ENCODE measurements around the gene SERPINB13.

Gene SERPINB13

GRCh38 chr18:63586966-63587365 lies at the start of gene SERPINB13:
Gene SERPINB13 (plus strand): TSS chr18:63587343. CDS start chr18:63588668, 1,325 bp downstream.
- DNase-seq (ENCODE audit: low read depth, low spot score), result no peak
- H3K4me1 ChIP-seq (ENCODE audit: insufficient read depth, insufficient read length), result no peaks in the 10 kb centered on the region
- H3K4me3 ChIP-seq (ENCODE audit: insufficient read length, low read depth), result no peak within 1 kb of the TSS
- no peaks in the 10 kb centered on the region for H3K9me3 ChIP-seq (ENCODE audit: insufficient read depth, low read length)
- TF ChIP-seq ZNF274 (IDR thresholded peaks at IDR 0.05; ENCODE audit: low read depth, low read length) (no peak), YY1 (IDR thresholded peaks at IDR 0.05; ENCODE audit: insufficient read depth, insufficient read length) (no peak), SUZ12 (IDR thresholded peaks at IDR 0.05; ENCODE audit: extremely low read depth, insufficient read depth, insufficient read length) (no peak)
- no peaks in the 10 kb centered on the region for H3K36me3 ChIP-seq (ENCODE audit: insufficient read depth, insufficient read length, low read length)
- H3K9ac ChIP-seq (ENCODE audit: insufficient read length, low read depth), result no peak within 1 kb of the TSS
- H3K27me3 ChIP-seq (ENCODE audit: insufficient read depth, insufficient read length), result no peaks in the 10 kb centered on the region

- Histone ChIP-seq H3K9me3 (ENCODE audit: insufficient read depth, low read length) (no peaks in the 10 kb centered on the region), H3K4me3 (ENCODE audit: insufficient read length, low read depth) (no peak overlapping the region), H3K9ac (ENCODE audit: insufficient read length, low read depth) (no peak overlapping the region), H3K4me1 (ENCODE audit: insufficient read depth, insufficient read length) (no peaks in the 10 kb centered on the region), H3K27me3 (ENCODE audit: insufficient read depth, insufficient read length) (no peaks in the 10 kb centered on the region), H3K36me3 (ENCODE audit: insufficient read depth, insufficient read length, low read length) (no peaks in the 10 kb centered on the region)
- no peak for DNase-seq (ENCODE audit: low read depth, low spot score)
- TF ChIP-seq SUZ12 (IDR thresholded peaks at IDR 0.05; ENCODE audit: extremely low read depth, insufficient read depth, insufficient read length), result no peak
- TF ChIP-seq ZNF274 (IDR thresholded peaks at IDR 0.05; ENCODE audit: low read depth, low read length), result no peak
- TF ChIP-seq YY1 (IDR thresholded peaks at IDR 0.05; ENCODE audit: insufficient read depth, insufficient read length), result no peak
Observed at GRCh38 chr18:63539904-63540510, 47.1 kb upstream of the SERPINB13 start.

- no peaks in the 10 kb centered on the region for H3K36me3 ChIP-seq (ENCODE audit: insufficient read depth, insufficient read length, low read length)
- no peaks in the 10 kb centered on the region for H3K27me3 ChIP-seq (ENCODE audit: insufficient read depth, insufficient read length)
- no peak for DNase-seq (ENCODE audit: low read depth, low spot score)
- no peak within 1 kb of the TSS for H3K9ac ChIP-seq (ENCODE audit: insufficient read length, low read depth)
- no peak for TF ChIP-seq YY1 (IDR thresholded peaks at IDR 0.05; ENCODE audit: insufficient read depth, insufficient read length)
- no peak for TF ChIP-seq SUZ12 (IDR thresholded peaks at IDR 0.05; ENCODE audit: extremely low read depth, insufficient read depth, insufficient read length)
- no peak for TF ChIP-seq ZNF274 (IDR thresholded peaks at IDR 0.05; ENCODE audit: low read depth, low read length)
- H3K9me3 ChIP-seq (ENCODE audit: insufficient read depth, low read length), result no peaks in the 10 kb centered on the region
- no peaks in the 10 kb centered on the region for H3K4me1 ChIP-seq (ENCODE audit: insufficient read depth, insufficient read length)
- no peak within 1 kb of the TSS for H3K4me3 ChIP-seq (ENCODE audit: insufficient read length, low read depth)
Observed at GRCh38 chr18:63542069-63542468, 45.1 kb upstream of the SERPINB13 start, which contains the start of gene SERPINB12. Gene SERPINB12 (plus strand): TSS chr18:63542369. CDS start chr18:63556160, 13,791 bp downstream.

- Histone ChIP-seq H3K27me3 (ENCODE audit: insufficient read depth, insufficient read length) (no peaks in the 10 kb centered on the region), H3K4me1 (ENCODE audit: insufficient read depth, insufficient read length) (no peaks in the 10 kb centered on the region), H3K36me3 (ENCODE audit: insufficient read depth, insufficient read length, low read length) (no peaks in the 10 kb centered on the region), H3K4me3 (ENCODE audit: insufficient read length, low read depth) (no peak overlapping the region), H3K9ac (ENCODE audit: insufficient read length, low read depth) (no peak overlapping the region), H3K9me3 (ENCODE audit: insufficient read depth, low read length) (no peaks in the 10 kb centered on the region)
- TF ChIP-seq ZNF274 (IDR thresholded peaks at IDR 0.05; ENCODE audit: low read depth, low read length) (no peak), SUZ12 (IDR thresholded peaks at IDR 0.05; ENCODE audit: extremely low read depth, insufficient read depth, insufficient read length) (no peak), YY1 (IDR thresholded peaks at IDR 0.05; ENCODE audit: insufficient read depth, insufficient read length) (no peak)
- no peak for DNase-seq (ENCODE audit: low read depth, low spot score)
Observed at GRCh38 chr18:63544017-63544416, 43.1 kb upstream of the SERPINB13 start.

GRCh38 chr18:63545000-63545399 lies 42.1 kb upstream of the SERPINB13 start:
- no peaks in the 10 kb centered on the region for H3K27me3 ChIP-seq (ENCODE audit: insufficient read depth, insufficient read length)
- no peaks in the 10 kb centered on the region for H3K9me3 ChIP-seq (ENCODE audit: insufficient read depth, low read length)
- DNase-seq (ENCODE audit: low read depth, low spot score), result no peak
- no peak for TF ChIP-seq YY1 (IDR thresholded peaks at IDR 0.05; ENCODE audit: insufficient read depth, insufficient read length)
- no peak for TF ChIP-seq SUZ12 (IDR thresholded peaks at IDR 0.05; ENCODE audit: extremely low read depth, insufficient read depth, insufficient read length)
- TF ChIP-seq ZNF274 (IDR thresholded peaks at IDR 0.05; ENCODE audit: low read depth, low read length), result no peak
- no peak overlapping the region for H3K4me3 ChIP-seq (ENCODE audit: insufficient read length, low read depth)
- H3K36me3 ChIP-seq (ENCODE audit: insufficient read depth, insufficient read length, low read length), result no peaks in the 10 kb centered on the region
- no peak overlapping the region for H3K9ac ChIP-seq (ENCODE audit: insufficient read length, low read depth)
- no peaks in the 10 kb centered on the region for H3K4me1 ChIP-seq (ENCODE audit: insufficient read depth, insufficient read length)

- H3K9ac ChIP-seq (ENCODE audit: insufficient read length, low read depth), result no peak overlapping the region
- TF ChIP-seq SUZ12 (IDR thresholded peaks at IDR 0.05; ENCODE audit: extremely low read depth, insufficient read depth, insufficient read length) (no peak), ZNF274 (IDR thresholded peaks at IDR 0.05; ENCODE audit: low read depth, low read length) (no peak), YY1 (IDR thresholded peaks at IDR 0.05; ENCODE audit: insufficient read depth, insufficient read length) (no peak)
- no peak overlapping the region for H3K4me3 ChIP-seq (ENCODE audit: insufficient read length, low read depth)
- no peaks in the 10 kb centered on the region for H3K9me3 ChIP-seq (ENCODE audit: insufficient read depth, low read length)
- no peak for DNase-seq (ENCODE audit: low read depth, low spot score)
- H3K36me3 ChIP-seq (ENCODE audit: insufficient read depth, insufficient read length, low read length), result no peaks in the 10 kb centered on the region
- H3K27me3 ChIP-seq (ENCODE audit: insufficient read depth, insufficient read length), result no peaks in the 10 kb centered on the region
- H3K4me1 ChIP-seq (ENCODE audit: insufficient read depth, insufficient read length), result no peaks in the 10 kb centered on the region
Observed at GRCh38 chr18:63550068-63550467, 37.1 kb upstream of the SERPINB13 start.

GRCh38 chr18:63551769-63552168 lies 35.4 kb upstream of the SERPINB13 start:
- DNase-seq (ENCODE audit: low read depth, low spot score), result no peak
- Histone ChIP-seq H3K36me3 (ENCODE audit: insufficient read depth, insufficient read length, low read length) (no peaks in the 10 kb centered on the region), H3K9ac (ENCODE audit: insufficient read length, low read depth) (no peak overlapping the region), H3K4me1 (ENCODE audit: insufficient read depth, insufficient read length) (no peaks in the 10 kb centered on the region), H3K9me3 (ENCODE audit: insufficient read depth, low read length) (no peaks in the 10 kb centered on the region), H3K27me3 (ENCODE audit: insufficient read depth, insufficient read length) (no peaks in the 10 kb centered on the region), H3K4me3 (ENCODE audit: insufficient read length, low read depth) (no peak overlapping the region)
- no peak for TF ChIP-seq YY1 (IDR thresholded peaks at IDR 0.05; ENCODE audit: insufficient read depth, insufficient read length)
- TF ChIP-seq ZNF274 (IDR thresholded peaks at IDR 0.05; ENCODE audit: low read depth, low read length), result no peak
- no peak for TF ChIP-seq SUZ12 (IDR thresholded peaks at IDR 0.05; ENCODE audit: extremely low read depth, insufficient read depth, insufficient read length)
